Measurements from ENCODE around the gene ZCCHC14.

The ZCCHC14 gene

GRCh38 chr16:87453326-87453725 is 39.5 kb downstream of the ZCCHC14 start:
- ATAC-seq = no peak

GRCh38 chr16:87451563-87452210 is 41.1 kb downstream of the ZCCHC14 start:
- no peak for ATAC-seq

DNA sequence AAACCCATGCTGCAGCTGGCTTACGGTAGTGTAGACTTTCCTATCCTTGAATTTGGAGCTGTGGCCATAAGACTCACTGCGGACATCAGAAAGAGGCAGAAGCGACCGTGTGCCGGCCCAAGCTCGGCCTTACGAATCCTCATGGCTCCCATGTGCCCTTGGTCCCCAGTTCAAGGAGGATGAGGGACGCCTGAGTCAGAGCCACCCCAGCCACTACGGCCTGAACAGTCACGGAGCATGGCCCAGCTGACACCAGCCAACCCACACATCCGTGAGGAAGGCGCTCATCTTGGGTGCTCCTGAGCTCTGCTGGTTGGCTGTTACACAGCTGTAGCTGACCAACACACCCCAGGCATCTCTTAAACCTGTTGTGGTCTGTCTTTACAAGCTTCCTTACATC is 44.0 kb downstream of the ZCCHC14 start:
- ATAC-seq = no peak

GRCh38 chr16:87447323-87447722 is 45.5 kb downstream of the ZCCHC14 start:
- no peak for ATAC-seq

DNA sequence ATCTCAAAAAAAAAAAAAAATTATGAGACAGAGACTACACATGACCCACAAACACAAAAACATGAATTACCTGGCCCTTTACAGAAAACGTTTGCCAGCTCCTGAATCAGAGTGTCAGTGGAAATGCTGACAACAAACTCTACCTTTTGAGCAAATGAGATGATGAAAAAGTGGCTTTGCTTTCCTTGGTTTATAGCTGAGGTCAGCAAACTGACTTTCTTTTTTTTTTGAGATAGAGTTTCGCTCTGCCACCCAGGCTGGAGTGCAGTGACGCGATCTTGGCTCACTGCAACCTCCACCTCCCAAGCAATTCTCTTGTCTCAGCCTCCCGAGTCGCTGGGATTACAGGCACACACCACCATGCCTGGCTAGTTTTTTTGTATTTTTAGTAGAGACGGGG is 46.3 kb downstream of the ZCCHC14 start:
- no peak for ATAC-seq

DNA sequence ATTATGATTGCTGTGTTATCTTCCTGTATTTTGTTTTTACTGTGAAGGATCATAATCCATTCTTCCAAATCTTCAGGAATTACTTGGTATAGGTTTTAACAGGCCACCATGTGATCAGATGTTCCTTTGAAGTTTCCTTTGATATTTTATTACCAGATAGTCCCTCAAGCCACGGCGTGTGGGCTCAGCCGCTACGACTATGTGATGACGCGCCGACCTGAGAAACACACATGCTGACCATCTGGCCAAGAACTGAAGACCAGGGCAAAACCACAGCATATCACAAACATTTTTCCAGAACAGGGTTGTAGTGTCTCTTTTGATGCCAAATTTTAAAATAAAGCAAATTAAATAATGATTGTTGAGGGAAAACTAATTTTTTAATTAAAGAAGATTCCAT is 47.3 kb downstream of the ZCCHC14 start:
- ATAC-seq = no peak

GRCh38 chr16:87443964-87444363 is 48.9 kb downstream of the ZCCHC14 start:
- ATAC-seq = no peak

- no peak for ATAC-seq
Observed at GRCh38 chr16:87443016-87443415, 49.8 kb downstream of the ZCCHC14 start.

DNA sequence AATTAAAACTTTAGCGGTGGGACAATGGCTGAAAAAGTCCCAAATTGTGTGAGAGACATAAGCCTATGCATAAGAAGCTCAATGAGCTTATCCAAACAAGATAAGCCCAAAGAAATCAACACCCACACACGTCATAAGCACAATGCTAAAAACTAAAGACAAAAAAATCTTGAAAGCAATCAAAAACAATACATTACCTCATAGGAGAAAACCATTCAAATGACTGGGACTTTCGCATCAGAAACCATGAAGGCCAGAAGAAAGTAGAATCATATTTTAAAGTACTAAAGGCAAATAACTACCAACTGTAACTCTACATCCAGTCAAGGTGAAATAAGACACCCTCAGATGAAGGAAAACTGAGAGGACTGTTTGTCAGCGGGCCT is 50.2 kb downstream of the ZCCHC14 start:
- no peak for ATAC-seq

DNA sequence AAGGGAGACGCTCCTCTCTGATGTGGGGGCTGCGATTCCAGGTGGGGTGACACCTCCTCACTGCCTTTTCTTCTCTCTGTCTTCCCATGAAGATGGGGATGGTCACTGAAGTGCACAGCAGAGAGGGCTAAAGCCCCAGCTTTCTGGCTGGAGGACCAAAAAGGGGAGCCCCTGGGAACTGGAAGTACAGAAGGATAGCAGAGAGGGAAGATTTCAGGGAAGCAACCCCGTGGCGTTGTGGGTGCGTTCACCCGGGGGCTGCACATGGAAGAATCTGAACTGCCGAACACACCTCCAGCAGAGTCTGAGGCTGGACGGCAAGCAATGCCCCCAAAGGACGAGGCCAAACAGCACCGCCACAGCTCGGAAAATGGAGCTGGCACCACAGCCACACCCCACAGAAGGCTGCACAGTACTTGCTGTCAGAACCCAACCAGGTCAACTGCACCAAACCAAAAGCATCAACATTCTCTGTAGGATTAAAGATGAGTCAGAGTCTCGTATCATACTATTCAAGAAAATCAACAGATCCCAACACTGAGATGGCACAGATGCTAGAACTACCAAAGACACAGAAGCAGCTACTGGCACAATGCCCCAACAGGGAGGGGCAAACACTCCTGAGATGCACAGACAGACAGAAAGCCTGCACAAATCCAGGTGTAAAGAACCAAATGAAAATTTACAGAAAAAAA is 50.8 kb downstream of the ZCCHC14 start:
- ATAC-seq = no peak

- no peak for ATAC-seq
Observed at GRCh38 chr16:87439926-87440325, 52.9 kb downstream of the ZCCHC14 start.

GRCh38 chr16:87438611-87438985 is 54.2 kb downstream of the ZCCHC14 start:
- no peak for ATAC-seq

- no peak for ATAC-seq
Observed at GRCh38 chr16:87437911-87438610, 54.8 kb downstream of the ZCCHC14 start.

DNA sequence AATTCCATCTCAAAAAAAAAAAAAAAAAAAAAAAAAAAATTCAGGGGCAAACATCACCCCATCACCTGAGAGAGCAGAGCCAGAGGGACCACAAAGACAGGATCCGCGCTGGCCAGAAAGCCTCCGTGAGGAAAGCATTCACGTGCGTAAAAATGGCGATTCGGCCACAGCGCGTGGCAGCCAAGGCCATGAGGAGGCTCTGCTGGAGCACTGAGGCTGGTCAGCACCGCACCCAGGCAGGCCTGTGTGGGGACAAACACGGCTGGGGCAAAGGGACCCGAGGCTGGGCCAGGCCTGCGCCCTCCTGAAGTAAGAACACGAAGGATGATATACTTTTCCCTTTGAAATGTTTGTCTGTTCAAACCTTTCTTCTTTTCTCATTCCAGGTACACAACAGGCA is 55.5 kb downstream of the ZCCHC14 start:
- no peak for ATAC-seq

DNA sequence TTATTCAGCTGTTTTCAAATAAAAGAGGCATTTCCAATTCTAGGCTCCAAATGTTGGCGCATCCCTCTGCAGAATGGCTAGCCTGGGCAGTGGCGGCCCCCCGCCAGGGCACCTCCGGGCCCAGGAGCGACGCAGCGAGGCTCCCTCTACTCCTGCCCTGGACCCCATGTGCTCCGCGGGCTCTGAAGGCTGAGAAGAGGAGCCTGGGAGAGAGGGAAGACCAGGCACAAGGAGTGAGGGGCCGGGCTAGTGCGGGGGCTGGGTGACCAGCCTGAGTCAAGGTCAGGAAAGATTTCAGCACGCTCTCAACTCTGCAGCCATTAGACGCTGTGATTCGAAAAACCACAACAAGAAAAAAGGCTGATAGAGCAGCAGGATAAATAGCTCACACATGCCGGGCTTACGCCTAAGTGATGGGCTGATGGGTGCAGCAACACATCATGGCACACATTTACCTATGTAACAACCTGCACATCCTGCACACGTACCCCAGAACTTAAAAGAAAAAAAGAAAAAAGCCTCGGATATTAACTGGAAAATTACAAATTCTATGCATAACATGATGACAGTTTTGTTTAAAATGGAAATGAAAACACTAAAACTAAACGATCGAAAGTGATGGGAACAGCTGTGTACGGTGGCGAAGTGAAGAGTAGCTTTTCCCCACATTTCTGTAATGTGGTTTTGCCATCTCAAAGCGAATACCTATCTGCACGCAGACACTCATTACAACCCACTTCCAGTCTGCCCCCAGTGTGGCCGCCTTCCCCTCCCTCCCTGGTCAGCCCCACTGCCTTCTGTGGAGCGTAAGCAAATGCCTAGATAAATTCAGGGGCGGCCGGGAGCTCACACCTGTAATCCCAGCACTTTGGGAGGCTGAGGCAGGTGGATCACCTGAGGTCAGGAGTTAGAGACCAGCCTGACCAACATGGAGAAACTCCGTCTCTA is 56.3 kb downstream of the ZCCHC14 start:
- ATAC-seq = peak; percentile 55 to 80

DNA sequence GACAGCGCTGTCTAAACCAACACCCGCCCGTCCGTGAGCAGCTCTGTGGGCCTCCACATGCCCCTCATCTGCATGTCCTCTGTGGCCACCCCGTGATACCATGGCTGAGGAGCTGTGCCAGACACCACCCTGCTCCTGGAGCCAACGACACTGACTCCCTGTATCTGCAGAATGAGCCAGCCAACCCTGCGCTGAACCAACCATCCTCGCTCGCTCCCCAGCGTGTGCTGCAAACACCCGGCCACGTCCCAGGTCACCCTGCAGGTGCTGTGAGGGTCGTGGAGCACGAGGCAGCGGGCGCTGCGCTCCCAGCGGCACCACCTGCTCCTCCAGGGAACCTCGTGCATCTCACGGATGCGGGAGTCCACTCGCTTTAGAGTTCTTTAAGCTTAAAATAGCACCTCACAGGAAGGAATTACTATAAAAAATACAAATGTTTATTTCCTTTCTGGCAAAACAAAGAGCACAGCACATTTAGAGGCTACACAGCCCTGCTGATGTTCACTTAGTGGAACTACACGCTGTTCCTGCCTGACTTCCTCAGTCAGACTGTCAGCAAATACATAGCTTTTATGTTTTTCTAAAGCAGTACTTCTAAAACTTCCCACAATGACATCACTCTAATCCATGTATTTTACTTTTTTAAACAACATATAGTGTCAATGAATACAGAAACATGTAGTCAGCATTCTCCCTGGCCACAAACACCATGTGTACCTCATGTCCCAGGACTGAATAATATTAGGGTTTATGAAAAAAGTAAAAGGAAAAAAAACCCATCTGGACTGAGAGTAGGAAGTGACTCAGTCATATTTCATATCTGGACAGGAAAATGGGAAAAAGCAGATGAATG is 57.2 kb downstream of the ZCCHC14 start:
- no peak for ATAC-seq

DNA sequence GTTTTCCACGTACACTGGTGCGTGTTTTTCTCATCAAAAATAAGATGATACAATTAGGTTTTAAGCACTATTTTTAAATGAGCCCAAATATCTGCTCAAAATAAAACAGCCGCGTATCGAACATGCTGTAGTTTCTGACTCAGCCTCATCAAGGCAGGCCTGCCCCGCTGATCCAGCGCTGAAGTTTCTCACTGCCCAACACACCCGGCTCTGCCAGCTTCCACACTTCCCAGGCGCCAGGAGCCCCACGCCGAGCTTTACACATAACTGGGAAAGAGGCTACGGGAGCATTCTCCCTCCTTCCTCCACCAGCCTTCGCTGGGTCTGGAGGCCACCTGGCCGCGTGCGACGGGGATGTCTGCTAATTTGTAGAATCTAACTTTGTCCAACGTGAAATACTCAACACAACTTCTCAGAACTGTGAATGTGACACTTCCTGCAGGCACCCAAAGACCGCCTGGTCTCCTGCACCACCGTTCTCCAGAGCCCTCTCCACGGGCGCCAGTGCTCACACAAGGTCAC is 58.6 kb downstream of the ZCCHC14 start:
- no peak for ATAC-seq

DNA sequence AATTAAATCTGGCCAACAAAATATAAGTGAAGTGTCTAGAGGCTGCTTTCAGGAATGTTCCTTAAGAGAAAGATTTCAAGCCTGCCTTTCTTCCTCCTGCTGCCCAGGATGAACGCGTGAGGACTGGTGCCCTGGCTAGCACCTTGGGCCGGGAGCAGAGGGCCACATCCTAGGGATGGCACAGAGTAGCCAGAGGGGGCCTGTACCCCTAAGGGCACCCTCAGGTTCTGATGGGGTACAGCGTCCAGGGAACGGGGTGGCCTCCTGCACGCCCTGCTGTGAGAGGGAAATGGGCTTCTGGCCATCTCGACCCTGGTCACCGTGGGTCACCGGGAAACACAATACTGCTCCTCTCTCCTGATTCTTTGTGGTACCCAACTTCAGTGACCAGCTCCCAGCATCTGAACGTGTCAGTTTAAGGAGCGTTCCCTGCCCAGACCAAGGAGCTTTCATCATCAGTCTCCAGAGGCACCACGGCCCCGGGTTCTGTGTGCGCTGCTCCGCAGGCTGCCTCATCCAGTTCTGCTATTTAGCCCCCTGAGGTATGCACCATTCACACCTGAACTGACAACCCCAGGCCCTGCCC is 60.4 kb downstream of the ZCCHC14 start:
- ATAC-seq = no peak

DNA sequence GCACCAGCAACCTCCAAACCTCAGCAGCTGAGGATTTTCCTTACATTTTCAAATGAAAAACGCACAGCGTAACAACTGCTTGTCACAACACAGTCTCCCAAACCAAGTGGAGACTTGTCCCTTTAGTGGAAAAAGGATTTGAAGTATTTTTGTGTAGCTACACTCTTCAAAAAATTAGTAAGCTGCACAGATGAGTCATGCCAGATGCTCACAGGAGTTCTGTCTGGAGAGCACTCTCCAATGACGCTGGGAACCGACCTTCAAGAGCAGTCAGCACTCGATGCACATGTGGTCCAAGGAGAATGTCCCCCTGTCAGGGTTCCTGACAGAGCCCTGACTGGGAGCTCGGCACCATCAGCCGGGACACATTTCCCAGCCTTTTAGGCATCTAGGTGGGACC is 60.9 kb downstream of the ZCCHC14 start:
- ATAC-seq = no peak

- no peak for ATAC-seq
Observed at GRCh38 chr16:87426423-87427215, 66.2 kb downstream of the ZCCHC14 start.

DNA sequence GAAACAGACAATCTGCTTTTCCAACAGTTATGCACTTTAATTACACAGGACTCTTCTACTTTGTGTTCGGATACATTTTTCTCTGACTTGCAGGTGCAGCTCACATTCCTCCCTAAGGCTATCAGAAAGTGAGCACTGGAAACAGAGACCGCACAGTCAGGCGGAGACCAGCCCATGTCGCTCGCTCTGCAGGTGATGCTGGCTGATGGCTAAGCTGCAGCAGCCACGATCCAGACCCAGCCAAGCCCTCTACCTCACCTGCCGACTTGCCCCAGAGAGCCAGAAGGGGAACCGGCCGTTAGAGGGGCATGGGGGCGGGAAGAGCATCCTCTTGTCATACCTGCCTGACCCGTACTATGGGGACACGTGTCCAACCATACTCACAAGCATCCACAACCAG is 66.9 kb downstream of the ZCCHC14 start:
- no peak for ATAC-seq

All from activated CD4-positive, CD25-positive, alpha-beta regulatory T cell treated with anti-CD3 and anti-CD28 coated beads, Interleukin-2, amount 50 U/mL, for 24 hours (primary cell).